Skeletal muscle satellite cell (primary cell): Measurements from ENCODE around the gene TRPM4.

ENCODE experiments used
- H3K27me3 ChIP-seq: 2 replicates; pipeline ENCODE4 v1.7.0; 2013; ENCODE audit warnings: low read length; ENCODE audit not compliant: control insufficient read depth, insufficient read depth
- H3K36me3 ChIP-seq: 2 replicates; pipeline ENCODE4 v1.7.0; 2013; ENCODE audit warnings: mild to moderate bottlenecking, control low read depth, low read length; ENCODE audit not compliant: insufficient read depth
- H3K4me1 ChIP-seq: 2 replicates; pipeline ENCODE4 v1.7.0; 2013; ENCODE audit warnings: low read length; ENCODE audit not compliant: control insufficient read depth, insufficient read depth
- H3K4me2 ChIP-seq: 2 replicates; pipeline ENCODE4 v1.7.0; 2013; ENCODE audit warnings: mild to moderate bottlenecking, low read length
- H3K4me3 ChIP-seq: 2 replicates; pipeline ENCODE4 v1.7.0; 2013; ENCODE audit warnings: low read length
- H3K9ac ChIP-seq: 2 replicates; pipeline ENCODE4 v1.7.0; 2013; ENCODE audit warnings: mild to moderate bottlenecking, low read depth, low read length, moderate library complexity
- H3K9me3 ChIP-seq: replicated peaks from 2 replicates; pipeline ENCODE4 v1.7.0; 2013; ENCODE audit warnings: mild to moderate bottlenecking, control low read depth, low read length

TRPM4 gene

GRCh38 chr19:49249933-49250332, 92.3 kb downstream of the TRPM4 start:
- no peaks in the 10 kb centered on the region for H3K9me3 ChIP-seq
- H3K4me2 ChIP-seq = no peak overlapping the region
- H3K36me3 ChIP-seq = no peaks in the 10 kb centered on the region
- no peak overlapping the region for H3K9ac ChIP-seq
- peaks cover 18% of the 10 kb centered on the region for H3K27me3 ChIP-seq
- H3K4me3 ChIP-seq = no peak overlapping the region
- no peaks in the 10 kb centered on the region for H3K4me1 ChIP-seq

GRCh38 chr19:49255674-49256073, 98.1 kb downstream of the TRPM4 start:
- no peak overlapping the region for H3K4me3 ChIP-seq
- no peak overlapping the region for H3K9ac ChIP-seq
- peaks cover 7% of the 10 kb centered on the region for H3K9me3 ChIP-seq

GRCh38 chr19:49256691-49257090, 99.1 kb downstream of the TRPM4 start:
- H3K9me3 ChIP-seq = peaks cover 7% of the 10 kb centered on the region
- H3K9ac ChIP-seq = no peak overlapping the region
- H3K4me1 ChIP-seq = no peaks in the 10 kb centered on the region
- H3K4me2 ChIP-seq = no peak overlapping the region
- no peaks in the 10 kb centered on the region for H3K36me3 ChIP-seq
- peaks cover 19% of the 10 kb centered on the region for H3K27me3 ChIP-seq
- H3K4me3 ChIP-seq = no peak overlapping the region

More at GRCh38 chr19:49255674-49256073, 98.1 kb downstream of the TRPM4 start:
- Histone ChIP-seq H3K4me1 (no peaks in the 10 kb centered on the region), H3K27me3 (peaks cover 19% of the 10 kb centered on the region), H3K36me3 (no peaks in the 10 kb centered on the region), H3K4me2 (no peak overlapping the region)
